Osteoblast (primary cell): Measurements from ENCODE around the gene ZNF26. TPM values are rescaled to one million over a fixed set of nuclear protein-coding genes. Genes with fewer than 3 reads are reported as not detected.
A peak's percentile ranks its signal among the peaks of the same experiment; 100 is the strongest.

Experiments
- DNase-seq: peaks from one replicate; pipeline ENCODE4 v3.0.0; 2011; ENCODE audit warnings: low spot score, mixed read lengths; ENCODE audit not compliant: insufficient read length; ENCODE audit errors: missing footprints
- H2AFZ ChIP-seq: 2 replicates; pipeline ENCODE4 v1.6.0; 2011; ENCODE audit warnings: mild to moderate bottlenecking, low read length
- H3K27ac ChIP-seq: 2 replicates; pipeline ENCODE4 v1.5.1; 2011; ENCODE audit warnings: mild to moderate bottlenecking, low read depth, low read length, moderate library complexity
- H3K27me3 ChIP-seq: 2 replicates; pipeline ENCODE4 v1.6.0; 2012; ENCODE audit warnings: mild to moderate bottlenecking, control low read depth, inconsistent platforms, low read length, moderate library complexity; ENCODE audit not compliant: insufficient read depth
- H3K36me3 ChIP-seq: 2 replicates; pipeline ENCODE4 v1.5.1; 2011; ENCODE audit warnings: mild to moderate bottlenecking, low read length, control low read depth, moderate library complexity; ENCODE audit not compliant: insufficient read depth
- H3K4me1 ChIP-seq: 2 replicates; pipeline ENCODE4 v1.5.1; 2011; ENCODE audit warnings: mild to moderate bottlenecking, low read length, control low read depth, moderate library complexity; ENCODE audit not compliant: insufficient read depth
- H3K4me2 ChIP-seq: 2 replicates; pipeline ENCODE4 v1.6.0; 2011; ENCODE audit warnings: mild to moderate bottlenecking, low read length; ENCODE audit not compliant: insufficient read depth
- H3K4me3 ChIP-seq: fragments of 200-600 bp; sonication (generic); 3 replicates; pipeline ENCODE4 v1.5.1; 2012; ENCODE audit warnings: mild to moderate bottlenecking, low read length, inconsistent platforms; ENCODE audit not compliant: insufficient read depth
- H3K79me2 ChIP-seq: 2 replicates; pipeline ENCODE4 v1.6.0; 2012; ENCODE audit warnings: mild to moderate bottlenecking, low read length, control low read depth, inconsistent platforms; ENCODE audit not compliant: insufficient read depth
- H3K9me3 ChIP-seq: 2 replicates; pipeline ENCODE4 v1.5.1; 2011; ENCODE audit warnings: low read depth, low read length, control low read depth
- H4K20me1 ChIP-seq: 2 replicates; pipeline ENCODE4 v1.6.0; 2012; ENCODE audit warnings: mild to moderate bottlenecking, low read length, control low read depth; ENCODE audit not compliant: insufficient read depth
- total RNA-seq: library from RNA; depleted of rRNA; stranded (reverse); fragments of >200 nt; gene quantifications from 2 replicates; pipeline ENCODE4 v1.2.3, GENCODE V29; 2012
- TF ChIP-seq, protein P1 (sequence below): IDR thresholded peaks from 2 replicates; pipeline ENCODE4 v1.5.1; 2011; ENCODE audit warnings: mild to moderate bottlenecking, low read depth, low read length, moderate library complexity; ENCODE audit errors: extremely low read depth

ZNF26 gene
- total RNA-seq, 1 donor: 20.3 TPM

DNA sequence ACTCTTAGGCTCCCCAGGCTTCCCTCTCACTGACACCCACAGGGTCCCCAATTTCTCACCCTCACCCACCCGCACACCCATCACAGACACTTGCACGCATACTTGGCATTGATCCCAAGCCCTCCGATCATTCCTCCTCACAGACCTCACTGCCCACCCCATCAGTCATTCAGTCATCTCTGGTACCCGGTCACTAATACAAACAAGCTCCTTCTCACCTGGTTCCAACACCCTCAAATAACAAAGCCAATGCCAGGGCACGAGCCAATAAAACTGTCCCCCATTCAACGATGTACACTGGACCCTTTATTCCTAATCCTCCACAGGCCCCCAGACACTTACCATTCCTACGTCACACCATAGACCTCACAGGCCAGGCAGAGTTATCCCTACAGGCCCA lies 32.4 kb upstream of the ZNF26 start:
- H3K27ac ChIP-seq: no peak overlapping the region
- H2AFZ ChIP-seq: no peak overlapping the region
- peaks cover 11% of the 10 kb centered on the region for H3K4me1 ChIP-seq
- peaks cover 67% of the 10 kb centered on the region for H3K79me2 ChIP-seq
- H3K9me3 ChIP-seq: peaks cover 18% of the 10 kb centered on the region
- TF ChIP-seq, protein P1, sequence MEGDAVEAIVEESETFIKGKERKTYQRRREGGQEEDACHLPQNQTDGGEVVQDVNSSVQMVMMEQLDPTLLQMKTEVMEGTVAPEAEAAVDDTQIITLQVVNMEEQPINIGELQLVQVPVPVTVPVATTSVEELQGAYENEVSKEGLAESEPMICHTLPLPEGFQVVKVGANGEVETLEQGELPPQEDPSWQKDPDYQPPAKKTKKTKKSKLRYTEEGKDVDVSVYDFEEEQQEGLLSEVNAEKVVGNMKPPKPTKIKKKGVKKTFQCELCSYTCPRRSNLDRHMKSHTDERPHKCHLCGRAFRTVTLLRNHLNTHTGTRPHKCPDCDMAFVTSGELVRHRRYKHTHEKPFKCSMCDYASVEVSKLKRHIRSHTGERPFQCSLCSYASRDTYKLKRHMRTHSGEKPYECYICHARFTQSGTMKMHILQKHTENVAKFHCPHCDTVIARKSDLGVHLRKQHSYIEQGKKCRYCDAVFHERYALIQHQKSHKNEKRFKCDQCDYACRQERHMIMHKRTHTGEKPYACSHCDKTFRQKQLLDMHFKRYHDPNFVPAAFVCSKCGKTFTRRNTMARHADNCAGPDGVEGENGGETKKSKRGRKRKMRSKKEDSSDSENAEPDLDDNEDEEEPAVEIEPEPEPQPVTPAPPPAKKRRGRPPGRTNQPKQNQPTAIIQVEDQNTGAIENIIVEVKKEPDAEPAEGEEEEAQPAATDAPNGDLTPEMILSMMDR: no peak
- H3K4me2 ChIP-seq: no peak overlapping the region
- H4K20me1 ChIP-seq: no peaks in the 10 kb centered on the region
- H3K27me3 ChIP-seq: no peaks in the 10 kb centered on the region
- no peak overlapping the region for H3K4me3 ChIP-seq
- peak; percentile 65 for DNase-seq
- H3K36me3 ChIP-seq: peaks cover 11% of the 10 kb centered on the region

DNA sequence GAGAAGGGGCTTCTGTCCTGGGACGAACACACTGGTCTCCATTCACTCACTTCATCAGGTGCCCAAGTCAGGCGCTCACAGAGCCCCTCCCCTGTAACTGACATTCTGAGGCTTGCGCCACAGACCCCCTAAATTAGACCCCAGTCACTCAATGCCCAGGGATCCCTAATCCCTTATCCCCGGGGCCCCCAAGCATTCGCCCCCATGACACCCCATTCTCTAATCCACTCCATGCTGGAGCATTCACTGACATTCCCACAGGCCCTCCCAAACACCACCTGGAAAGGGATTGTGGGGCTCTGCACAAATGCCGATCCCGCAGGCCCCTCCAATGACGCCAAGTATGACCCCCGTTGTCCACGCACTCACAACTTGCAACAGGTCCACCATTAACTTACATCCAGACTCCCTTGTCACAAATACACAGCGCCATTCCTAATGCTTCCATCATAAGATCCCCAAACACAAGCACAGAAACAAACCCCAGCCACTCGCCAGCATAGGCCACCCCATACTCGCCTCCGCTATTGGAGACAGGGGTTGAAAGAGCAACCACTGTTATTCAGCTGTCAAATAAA lies 31.6 kb upstream of the ZNF26 start:
- Histone ChIP-seq H3K4me3 (peak overlapping the region; percentile 75), H4K20me1 (no peaks in the 10 kb centered on the region), H3K4me2 (peak overlapping the region; percentile 98), H3K4me1 (peaks cover 11% of the 10 kb centered on the region), H3K27me3 (no peaks in the 10 kb centered on the region), H2AFZ (peak overlapping the region; percentile 95), H3K36me3 (peaks cover 7% of the 10 kb centered on the region), H3K9me3 (peaks cover 15% of the 10 kb centered on the region), H3K27ac (peak overlapping the region; percentile 93), H3K79me2 (peaks cover 59% of the 10 kb centered on the region)
- TF ChIP-seq, protein P1: no peak
- peak; percentile 87 for DNase-seq

DNA sequence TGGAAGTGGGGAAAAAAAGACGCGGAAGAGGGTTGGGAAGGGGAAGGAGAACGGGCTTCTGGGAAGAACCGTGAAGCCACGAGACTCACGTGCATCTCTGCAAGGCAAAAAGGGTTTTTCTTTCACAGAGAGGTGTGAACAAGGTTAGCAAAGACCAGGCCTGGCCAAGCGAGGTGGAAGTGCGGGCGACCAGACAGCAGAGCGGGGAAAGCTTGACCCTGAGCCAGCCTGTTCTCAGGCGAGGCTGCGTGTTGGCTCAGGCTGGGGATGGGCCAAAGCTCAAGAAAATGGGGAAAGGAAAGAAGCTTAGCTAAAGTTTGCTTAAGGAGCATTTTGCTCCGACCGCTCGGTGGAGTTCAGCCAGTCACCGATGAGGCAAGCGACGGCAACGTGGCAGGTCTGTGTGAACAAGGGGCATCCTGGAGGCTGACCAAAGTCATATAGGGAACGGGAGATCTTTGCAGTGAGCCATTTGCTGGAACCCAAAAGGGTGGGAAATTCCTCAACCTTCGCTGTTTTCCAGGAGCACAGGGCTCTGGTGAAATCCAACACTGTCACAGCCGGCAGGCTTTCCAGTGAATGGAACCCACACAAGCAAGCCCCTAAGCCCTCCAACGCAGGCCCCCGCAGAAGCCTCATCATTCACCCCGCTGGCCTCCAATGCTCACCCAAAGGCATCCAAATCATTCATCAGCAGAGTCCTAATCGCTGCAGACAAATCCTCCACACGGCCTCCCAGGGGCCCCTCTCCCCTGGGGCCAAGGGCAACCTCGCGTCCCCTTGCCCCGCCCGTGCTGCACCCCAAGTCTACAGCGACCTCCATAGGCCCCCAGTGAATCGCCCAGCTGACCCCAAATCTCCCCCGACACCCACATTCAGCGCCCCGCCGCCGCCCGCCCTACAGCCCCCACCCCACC lies 30.8 kb upstream of the ZNF26 start:
- Histone ChIP-seq H3K4me2 (peak overlapping the region; percentile 98), H3K27me3 (no peaks in the 10 kb centered on the region), H3K27ac (peak overlapping the region; percentile 93), H4K20me1 (no peaks in the 10 kb centered on the region), H3K9me3 (peaks cover 13% of the 10 kb centered on the region), H2AFZ (peak overlapping the region; percentile 95), H3K4me1 (peaks cover 11% of the 10 kb centered on the region), H3K4me3 (peak overlapping the region; percentile 75), H3K79me2 (peaks cover 51% of the 10 kb centered on the region), H3K36me3 (no peaks in the 10 kb centered on the region)
- DNase-seq: peak; percentile 94
- TF ChIP-seq, protein P1: no peak
